GM23338 (cell line): Measurements from ENCODE around the gene MAGI1. TPM values are rescaled to one million over a fixed set of nuclear protein-coding genes. Genes with fewer than 3 reads are reported as not detected.

Experiments used
- ATAC-seq: fragments of 200-7000 bp; cut with Tn5 transposase; 3 replicates; pipeline ENCODE4 v1.9.1; 2020
- DNase-seq: peaks from one replicate; pipeline ENCODE4 v3.0.0-alpha.2; 2015; ENCODE audit warnings: low spot score
- H2AFZ ChIP-seq: fragments of 200-600 bp; sonication (generic); 2 replicates; pipeline ENCODE4 v1.8.0; 2016; ENCODE audit warnings: antibody characterized with exemption, mild to moderate bottlenecking, moderate library complexity
- H3F3A ChIP-seq: fragments of 200-600 bp; sonication (generic); replicated peaks from 2 replicates; pipeline ENCODE4 v1.8.0; 2017; ENCODE audit warnings: antibody characterized with exemption, mixed run types, low read depth
- H3K27ac ChIP-seq: fragments of 200-600 bp; sonication (generic); 2 replicates; pipeline ENCODE4 v1.6.1; 2016; ENCODE audit warnings: low read depth
- H3K27me3 ChIP-seq: fragments of 200-600 bp; sonication (generic); 2 replicates; pipeline ENCODE4 v1.8.0; 2016; ENCODE audit warnings: mild to moderate bottlenecking, mixed run types, moderate library complexity; ENCODE audit not compliant: insufficient read depth
- H3K36me3 ChIP-seq: fragments of 200-600 bp; sonication (generic); 2 replicates; pipeline ENCODE4 v1.8.0; 2016; ENCODE audit warnings: mild to moderate bottlenecking; ENCODE audit not compliant: insufficient read depth
- H3K4me1 ChIP-seq: fragments of 200-600 bp; sonication (generic); 2 replicates; pipeline ENCODE4 v1.8.0; 2016; ENCODE audit warnings: mild to moderate bottlenecking, moderate library complexity; ENCODE audit not compliant: insufficient read depth
- H3K4me2 ChIP-seq: fragments of 200-600 bp; sonication (generic); 2 replicates; pipeline ENCODE4 v1.7.1; 2017; ENCODE audit warnings: mixed run types
- H3K4me3 ChIP-seq: fragments of 200-600 bp; sonication (generic); 2 replicates; pipeline ENCODE4 v1.6.1; 2016; ENCODE audit warnings: mixed run types
- H3K79me2 ChIP-seq: fragments of 200-600 bp; sonication (generic); replicated peaks from 2 replicates; pipeline ENCODE4 v1.8.0; 2017; ENCODE audit warnings: mild to moderate bottlenecking; ENCODE audit not compliant: insufficient read depth
- H3K9me2 ChIP-seq: fragments of 200-600 bp; sonication (generic); 2 replicates; pipeline ENCODE4 v1.8.0; 2017; ENCODE audit not compliant: insufficient read depth
- H4K20me1 ChIP-seq: fragments of 200-600 bp; sonication (generic); replicated peaks from 2 replicates; pipeline ENCODE4 v1.8.0; 2017; ENCODE audit warnings: mild to moderate bottlenecking; ENCODE audit not compliant: insufficient read depth
- H3K27ac Mint-ChIP-seq: 2 replicates; pipeline ENCODE4 v1.8.0; 2020; ENCODE audit warnings: inconsistent platforms, mild to moderate bottlenecking, moderate library complexity, mixed read lengths
- H3K27me3 Mint-ChIP-seq: 3 replicates; pipeline ENCODE4 v1.8.0; 2022; ENCODE audit warnings: low read depth, mild to moderate bottlenecking, moderate library complexity, mixed read lengths, inconsistent platforms; ENCODE audit not compliant: insufficient read depth, poor library complexity
- H3K36me3 Mint-ChIP-seq: 3 replicates; pipeline ENCODE4 v1.8.0; 2021; ENCODE audit warnings: low read depth, mild to moderate bottlenecking, inconsistent platforms, moderate library complexity, mixed read lengths
- H3K4me1 Mint-ChIP-seq: 3 replicates; pipeline ENCODE4 v1.8.0; 2020; ENCODE audit warnings: mild to moderate bottlenecking, inconsistent platforms, mixed read lengths
- H3K4me3 Mint-ChIP-seq: 3 replicates; pipeline ENCODE4 v1.8.0; 2021; ENCODE audit warnings: moderate library complexity, mild to moderate bottlenecking, inconsistent platforms, mixed read lengths
- H3K9me3 Mint-ChIP-seq: 3 replicates; pipeline ENCODE4 v1.8.0; 2020; ENCODE audit warnings: moderate library complexity, mild to moderate bottlenecking, inconsistent platforms, mixed read lengths
- CREB1 ChIP-seq: fragments of 250-450 bp; sonication (Bioruptor Pico); IDR thresholded peaks from 2 replicates; pipeline ENCODE4 v1.5.0; 2020; ENCODE audit warnings: low read depth, mild to moderate bottlenecking, moderate library complexity
- CTCF ChIP-seq, 2 experiments: fragments of 200-600 bp in 1 of 2; sonication (generic) in 1 of 2; conservative IDR thresholded peaks; 2 replicates each; pipeline versions ENCODE4 v1.5.1 to v1.6.1; 2016 to 2017; ENCODE audit warnings: antibody characterized with exemption in 2 of 2, low read depth in 2 of 2, mild to moderate bottlenecking in 2 of 2, moderate library complexity in 1 of 2
- ETS1 ChIP-seq: IDR thresholded peaks from 2 replicates; pipeline ENCODE4 v1.6.1; 2016; ENCODE audit warnings: antibody characterized with exemption
- EZH2 ChIP-seq: fragments of 200-600 bp; sonication (generic); IDR thresholded peaks from one replicate; pipeline ENCODE4 v1.8.0; 2017; ENCODE audit warnings: antibody characterized with exemption, mild to moderate bottlenecking, low read depth; ENCODE audit not compliant: unreplicated experiment
- EZH2phosphoT487 ChIP-seq: fragments of 200-600 bp; sonication (generic); IDR thresholded peaks from one replicate; pipeline ENCODE4 v1.8.1; 2018; ENCODE audit warnings: antibody characterized with exemption; ENCODE audit not compliant: unreplicated experiment
- JUNB ChIP-seq: IDR thresholded peaks from one replicate; pipeline ENCODE4 v1.6.1; 2016; ENCODE audit warnings: antibody characterized with exemption; ENCODE audit not compliant: unreplicated experiment
- NANOG ChIP-seq: IDR thresholded peaks from 2 replicates; pipeline ENCODE4 v1.6.1; 2016; ENCODE audit warnings: antibody characterized with exemption, borderline replicate concordance
- POLR2AphosphoS5 ChIP-seq: IDR thresholded peaks from 2 replicates; pipeline ENCODE4 v1.6.1; 2016; ENCODE audit warnings: antibody characterized with exemption, low read depth
- REST ChIP-seq: IDR thresholded peaks from one replicate; pipeline ENCODE4 v1.6.1; 2018; ENCODE audit warnings: antibody characterized with exemption; ENCODE audit not compliant: unreplicated experiment
- STAT1 ChIP-seq: IDR thresholded peaks from one replicate; pipeline ENCODE4 v1.6.1; 2016; ENCODE audit warnings: antibody characterized with exemption; ENCODE audit not compliant: unreplicated experiment
- ZNF114 ChIP-seq: fragments of 250-450 bp; sonication (Bioruptor Pico); IDR thresholded peaks from 2 replicates; pipeline ENCODE4 v1.5.0; 2020; ENCODE audit warnings: mild to moderate bottlenecking, moderate library complexity
- ZNF331 ChIP-seq: fragments of 250-450 bp; sonication (Bioruptor Pico); IDR thresholded peaks from 2 replicates; pipeline ENCODE4 v1.5.0; 2020; ENCODE audit warnings: low read depth, mild to moderate bottlenecking, moderate library complexity
- ZNF462 ChIP-seq: fragments of 250-450 bp; sonication (Bioruptor Pico); IDR thresholded peaks from 2 replicates; pipeline ENCODE4 v1.5.0; 2020; ENCODE audit warnings: mild to moderate bottlenecking, moderate library complexity
- polyA plus RNA-seq: library from polyadenylated mRNA; unstranded; fragments of >200 nt; fragmentation: Nextera tagmentation; extraction: Ambion mirVana; gene quantifications from 2 replicates; pipeline ENCODE4 v1.2.1, GENCODE V29; 2016
- total RNA-seq: library from RNA; depleted of rRNA; stranded (reverse); fragments of >200 nt; shearing (Covaris generic); gene quantifications from 2 replicates; pipeline ENCODE4 v1.2.3, GENCODE V29; 2014

Gene MAGI1
- total and polyA plus RNA-seq, 2 experiments from 2014 or later = 27.4 to 71.2 TPM

- no peaks in the 10 kb centered on the region for H3K36me3 ChIP-seq
- no peak for ATAC-seq
- Mint-ChIP-seq H3K27ac (no peak overlapping the region), H3K9me3 (peaks cover 5% of the 10 kb centered on the region), H3K27me3 (peaks cover 10% of the 10 kb centered on the region), H3K36me3 (peaks cover 7% of the 10 kb centered on the region; the same call in 2 of the 3 replicates), H3K4me3 (no peak overlapping the region), H3K4me1 (peaks cover 34% of the 10 kb centered on the region)
- no peak for DNase-seq
- H3K4me1 ChIP-seq = peaks cover 15% of the 10 kb centered on the region
- no peak overlapping the region for H2AFZ ChIP-seq
- H3K27me3 ChIP-seq = no peaks in the 10 kb centered on the region
- H3F3A ChIP-seq = no peaks in the 10 kb centered on the region
- H3K4me3 ChIP-seq = no peak overlapping the region
- peaks cover 19% of the 10 kb centered on the region for H4K20me1 ChIP-seq
- H3K4me2 ChIP-seq = no peak overlapping the region
- TF ChIP-seq ETS1 (no peak), JUNB (no peak), REST (no peak), ZNF114 (CRISPR knock-in tag) (no peak), EZH2 (no peak), ZNF331 (CRISPR knock-in tag) (no peak), CTCF (conservative IDR thresholded peaks at IDR 0.05; ENCODE audit: low read depth in 2 of 2) (no peak), STAT1 (no peak), CREB1 (no peak), NANOG (no peak), EZH2phosphoT487 (no peak), ZNF462 (CRISPR knock-in tag) (no peak), POLR2AphosphoS5 (no peak)
- H3K79me2 ChIP-seq = peaks cover 70% of the 10 kb centered on the region
- 0 out of 2 replicates have a peak, but pooled peaks cover 4% of the 10 kb centered on the region for H3K9me2 ChIP-seq
- no peak overlapping the region for H3K27ac ChIP-seq
These were observed 100.6 kb downstream of the MAGI1 start for GRCh38 chr3:65938147-65938546.
